GM12864 (cell line): ENCODE measurements around the gene CIC.
A peak's percentile ranks its signal among the peaks of the same experiment; 100 is the strongest.

Experiments used
- DNase-seq: peaks from one replicate; pipeline ENCODE4 v3.0.0-alpha.2; 2011; ENCODE audit warnings: low read depth
- H3K4me3 ChIP-seq: 2 replicates; pipeline ENCODE4 v1.5.1; 2011; ENCODE audit warnings: mild to moderate bottlenecking, low read depth, low read length, control low read depth
- TF ChIP-seq, protein P1 (sequence below): IDR thresholded peaks from 2 replicates; pipeline ENCODE4 v1.5.1; 2011; ENCODE audit warnings: low read depth, mild to moderate bottlenecking, moderate library complexity, low read length, control low read depth, inconsistent platforms; ENCODE audit errors: missing control alignments

The CIC gene

GRCh38 chr19:42313840-42314755, 45.0 kb downstream of the CIC start:
- TF ChIP-seq, protein P1, sequence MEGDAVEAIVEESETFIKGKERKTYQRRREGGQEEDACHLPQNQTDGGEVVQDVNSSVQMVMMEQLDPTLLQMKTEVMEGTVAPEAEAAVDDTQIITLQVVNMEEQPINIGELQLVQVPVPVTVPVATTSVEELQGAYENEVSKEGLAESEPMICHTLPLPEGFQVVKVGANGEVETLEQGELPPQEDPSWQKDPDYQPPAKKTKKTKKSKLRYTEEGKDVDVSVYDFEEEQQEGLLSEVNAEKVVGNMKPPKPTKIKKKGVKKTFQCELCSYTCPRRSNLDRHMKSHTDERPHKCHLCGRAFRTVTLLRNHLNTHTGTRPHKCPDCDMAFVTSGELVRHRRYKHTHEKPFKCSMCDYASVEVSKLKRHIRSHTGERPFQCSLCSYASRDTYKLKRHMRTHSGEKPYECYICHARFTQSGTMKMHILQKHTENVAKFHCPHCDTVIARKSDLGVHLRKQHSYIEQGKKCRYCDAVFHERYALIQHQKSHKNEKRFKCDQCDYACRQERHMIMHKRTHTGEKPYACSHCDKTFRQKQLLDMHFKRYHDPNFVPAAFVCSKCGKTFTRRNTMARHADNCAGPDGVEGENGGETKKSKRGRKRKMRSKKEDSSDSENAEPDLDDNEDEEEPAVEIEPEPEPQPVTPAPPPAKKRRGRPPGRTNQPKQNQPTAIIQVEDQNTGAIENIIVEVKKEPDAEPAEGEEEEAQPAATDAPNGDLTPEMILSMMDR = peak; percentile 1
- no peak for DNase-seq
- H3K4me3 ChIP-seq = no peak overlapping the region

GRCh38 chr19:42315024-42315423, 46.0 kb downstream of the CIC start:
- no peak overlapping the region for H3K4me3 ChIP-seq
- TF ChIP-seq, protein P1 = no peak
- no peak for DNase-seq

- H3K4me3 ChIP-seq = peak overlapping the region; percentile 46
- TF ChIP-seq, protein P1 = no peak
- DNase-seq = no peak
Observed at GRCh38 chr19:42316223-42317211, 47.5 kb downstream of the CIC start.

- TF ChIP-seq, protein P1 = no peak
- H3K4me3 ChIP-seq = no peak overlapping the region
- no peak for DNase-seq
Observed at GRCh38 chr19:42317535-42317934, 48.5 kb downstream of the CIC start.

- H3K4me3 ChIP-seq = no peak overlapping the region
- TF ChIP-seq, protein P1 = no peak
- DNase-seq = no peak
Observed at GRCh38 chr19:42322305-42322704, 53.3 kb downstream of the CIC start.

- H3K4me3 ChIP-seq = no peak overlapping the region
- TF ChIP-seq, protein P1 = no peak
- no peak for DNase-seq
Observed at GRCh38 chr19:42323473-42323851, 54.4 kb downstream of the CIC start.
